ENCODE data around the gene E2F3. TPM values are rescaled to one million over a fixed set of nuclear protein-coding genes. Genes with fewer than 3 reads are reported as not detected.

Gene E2F3
- total RNA-seq, 4 donors from 2014 or later: 2.9 to 5.6 (median 4.2) TPM

DNA sequence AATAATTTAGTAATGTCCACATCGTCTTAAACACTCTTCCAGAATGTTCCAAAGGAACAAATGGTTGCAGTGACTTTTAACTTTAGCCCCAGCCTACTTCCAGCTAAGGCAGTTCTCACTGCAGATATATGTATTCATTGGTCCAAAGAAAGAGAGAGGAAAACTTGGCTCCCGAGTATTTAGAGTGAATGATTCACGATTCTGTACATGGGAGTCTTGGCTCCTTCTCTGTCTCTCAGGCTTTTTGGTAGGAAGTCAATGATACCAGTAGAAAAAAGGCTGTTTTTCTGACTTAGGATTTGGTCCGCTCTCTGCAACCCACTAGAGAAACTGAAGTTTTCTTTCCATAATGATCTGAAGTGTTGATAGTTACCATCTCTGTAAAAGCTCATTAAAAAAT, 38.6 kb downstream of the E2F3 start:
- DNase-seq (ENCODE audit: extremely low spot score): no peak
- TF ChIP-seq POLR2A (IDR thresholded peaks at IDR 0.05; ENCODE audit: low read depth): no peak
- Histone ChIP-seq H3K27me3 (no peaks in the 10 kb centered on the region), H3K4me3 (no peak overlapping the region), H3K36me3 (no peaks in the 10 kb centered on the region), H3K27ac (replicated peaks in 1 of 4) (no peak overlapping the region), H3K4me1 (peaks cover 0 to 7% (median 0%) of the 10 kb centered on the region in 4 donors), H3K9me3 (no peaks in the 10 kb centered on the region)
- intact Hi-C loops (cut with DNase I): no loop called here
- WGBS: 62% methylated on average over 4 of the region's 4 CpGs

GRCh38 chr6:20441236-20441635, 39.6 kb downstream of the E2F3 start:
- intact Hi-C loops (cut with DNase I): no loop called here

DNA sequence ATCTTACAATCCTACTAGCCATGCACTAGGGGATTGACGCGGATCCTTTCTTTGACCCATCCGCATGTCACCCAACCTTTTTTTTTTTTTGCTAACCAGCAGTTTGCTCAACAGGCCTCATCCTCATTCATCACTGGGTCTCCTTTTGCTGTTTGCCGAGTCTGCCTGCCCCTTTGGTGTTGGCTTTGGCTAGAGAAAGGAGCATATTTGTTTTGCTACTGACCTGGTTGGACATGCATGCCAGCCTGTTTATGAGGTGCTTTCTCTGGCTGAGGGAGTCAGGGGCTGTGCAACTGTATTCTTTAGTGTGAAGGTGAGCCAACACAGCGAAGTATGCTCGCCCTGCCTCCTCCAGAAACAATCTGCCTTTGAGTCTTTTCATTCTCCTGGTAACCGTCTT, 40.2 kb downstream of the E2F3 start:
- intact Hi-C loops (cut with DNase I): no loop called here
- TF ChIP-seq POLR2AphosphoS5 (IDR thresholded peaks at IDR 0.05) (no peak), EP300 (IDR thresholded peaks at IDR 0.05) (no peak), POLR2A (IDR thresholded peaks at IDR 0.05; ENCODE audit: low read depth) (no peak)
- TF ChIP-seq, protein P1, sequence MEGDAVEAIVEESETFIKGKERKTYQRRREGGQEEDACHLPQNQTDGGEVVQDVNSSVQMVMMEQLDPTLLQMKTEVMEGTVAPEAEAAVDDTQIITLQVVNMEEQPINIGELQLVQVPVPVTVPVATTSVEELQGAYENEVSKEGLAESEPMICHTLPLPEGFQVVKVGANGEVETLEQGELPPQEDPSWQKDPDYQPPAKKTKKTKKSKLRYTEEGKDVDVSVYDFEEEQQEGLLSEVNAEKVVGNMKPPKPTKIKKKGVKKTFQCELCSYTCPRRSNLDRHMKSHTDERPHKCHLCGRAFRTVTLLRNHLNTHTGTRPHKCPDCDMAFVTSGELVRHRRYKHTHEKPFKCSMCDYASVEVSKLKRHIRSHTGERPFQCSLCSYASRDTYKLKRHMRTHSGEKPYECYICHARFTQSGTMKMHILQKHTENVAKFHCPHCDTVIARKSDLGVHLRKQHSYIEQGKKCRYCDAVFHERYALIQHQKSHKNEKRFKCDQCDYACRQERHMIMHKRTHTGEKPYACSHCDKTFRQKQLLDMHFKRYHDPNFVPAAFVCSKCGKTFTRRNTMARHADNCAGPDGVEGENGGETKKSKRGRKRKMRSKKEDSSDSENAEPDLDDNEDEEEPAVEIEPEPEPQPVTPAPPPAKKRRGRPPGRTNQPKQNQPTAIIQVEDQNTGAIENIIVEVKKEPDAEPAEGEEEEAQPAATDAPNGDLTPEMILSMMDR (IDR thresholded peaks at IDR 0.05): no peak
- no peak overlapping the region for H3K27ac ChIP-seq (replicated peaks in 1 of 4)
- DNase-seq (ENCODE audit: extremely low spot score): no peak
- 85% methylated on average over 7 of the region's 7 CpGs for WGBS
- no peak overlapping the region for H3K4me3 ChIP-seq
- no peaks in the 10 kb centered on the region for H3K27me3 ChIP-seq
- peaks cover 0 to 10% (median under 1%) of the 10 kb centered on the region in 4 donors for H3K4me1 ChIP-seq
- H3K9me3 ChIP-seq: no peaks in the 10 kb centered on the region
- H3K36me3 ChIP-seq: no peaks in the 10 kb centered on the region

More at GRCh38 chr6:20441236-20441635, 39.6 kb downstream of the E2F3 start:
- DNase-seq (ENCODE audit: extremely low spot score): no peak
- no peaks in the 10 kb centered on the region for H3K27me3 ChIP-seq
- no peaks in the 10 kb centered on the region for H3K36me3 ChIP-seq
- 90% methylated on average over 1 of the region's 1 CpG for WGBS
- peaks cover 0 to 7% (median 0%) of the 10 kb centered on the region in 4 donors for H3K4me1 ChIP-seq
- H3K4me3 ChIP-seq: no peak overlapping the region
- H3K9me3 ChIP-seq: no peaks in the 10 kb centered on the region
- H3K27ac ChIP-seq (replicated peaks in 1 of 4): no peak overlapping the region
- TF ChIP-seq EP300 (IDR thresholded peaks at IDR 0.05) (no peak), POLR2A (IDR thresholded peaks at IDR 0.05; ENCODE audit: low read depth) (no peak), POLR2AphosphoS5 (IDR thresholded peaks at IDR 0.05) (no peak)
- TF ChIP-seq, protein P1 (IDR thresholded peaks at IDR 0.05): no peak

- Histone ChIP-seq H3K9me3 (no peaks in the 10 kb centered on the region), H3K36me3 (no peaks in the 10 kb centered on the region), H3K27me3 (no peaks in the 10 kb centered on the region), H3K27ac (replicated peaks in 1 of 4) (no peak overlapping the region), H3K4me3 (no peak overlapping the region), H3K4me1 (peaks cover 0 to 22% (median 10%) of the 10 kb centered on the region in 4 donors)
- no peak for DNase-seq (ENCODE audit: extremely low spot score)
- WGBS: 77% methylated on average over 5 of the region's 5 CpGs
- TF ChIP-seq, protein P1 (IDR thresholded peaks at IDR 0.05): no peak
- TF ChIP-seq POLR2AphosphoS5 (IDR thresholded peaks at IDR 0.05) (no peak), POLR2A (IDR thresholded peaks at IDR 0.05; ENCODE audit: low read depth) (no peak), EP300 (IDR thresholded peaks at IDR 0.05) (no peak)
- intact Hi-C loops (cut with DNase I): no loop called here
These were observed 43.1 kb downstream of the E2F3 start for GRCh38 chr6:20444786-20445271.

- DNase-seq (ENCODE audit: extremely low spot score): no peak
- TF ChIP-seq POLR2AphosphoS5 (IDR thresholded peaks at IDR 0.05): no peak
- TF ChIP-seq, protein P1 (IDR thresholded peaks at IDR 0.05): no peak
- TF ChIP-seq EP300 (IDR thresholded peaks at IDR 0.05): no peak
- no peak for TF ChIP-seq POLR2A (IDR thresholded peaks at IDR 0.05; ENCODE audit: low read depth)
- no peak overlapping the region for H3K4me3 ChIP-seq
- intact Hi-C loops (cut with DNase I): no loop called here
- 75% methylated on average over 3 of the region's 3 CpGs for WGBS
- H3K27me3 ChIP-seq: no peaks in the 10 kb centered on the region
- no peaks in the 10 kb centered on the region for H3K9me3 ChIP-seq
- H3K36me3 ChIP-seq: no peaks in the 10 kb centered on the region
- peaks cover 0 to 15% (median 10%) of the 10 kb centered on the region in 4 donors for H3K4me1 ChIP-seq
- H3K27ac ChIP-seq (replicated peaks in 1 of 4): no peak overlapping the region
These were observed 45.5 kb downstream of the E2F3 start for GRCh38 chr6:20447157-20447556.

All from esophagus muscularis mucosa (tissue), 4 donors.